Fibroblast of skin of left biceps (primary cell): ENCODE measurements around the gene CCDC89.
A peak's percentile ranks its signal among the peaks of the same experiment; 100 is the strongest.

ENCODE experiments used
- DNase-seq, 2 experiments: peaks; one replicate each; pipeline ENCODE4 v3.0.0-alpha.2; 2013; ENCODE audit warnings: low read depth in 2 of 2

The CCDC89 gene

GRCh38 chr11:85685820-85686459 is at the start of gene CCDC89:
TSS of gene CCDC89 (minus strand) at chr11:85686195. CDS start at chr11:85686130, 65 bp downstream.
- peak in 1 of 2 experiments; percentile 49 for DNase-seq

DNA sequence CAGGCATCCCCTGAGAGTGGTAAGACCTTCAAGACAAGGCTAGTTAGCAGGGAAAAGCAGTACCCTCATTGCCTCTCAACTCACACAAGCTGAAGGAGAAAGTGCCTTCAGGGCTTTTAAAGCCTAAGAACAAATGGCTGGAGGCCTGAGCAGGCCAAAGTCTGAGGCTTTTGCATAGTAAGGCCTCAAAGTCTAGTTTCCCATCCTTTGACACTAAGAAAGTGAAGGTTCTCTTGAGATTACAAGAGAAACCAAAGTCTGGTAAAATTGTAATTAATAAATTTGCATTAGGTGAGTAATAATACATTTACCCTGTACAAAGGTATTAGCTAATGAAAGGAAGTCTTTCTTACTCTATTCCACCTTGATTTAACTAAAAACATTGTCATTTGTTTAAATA is 47.0 kb upstream of the CCDC89 start:
- DNase-seq: no peak

DNA sequence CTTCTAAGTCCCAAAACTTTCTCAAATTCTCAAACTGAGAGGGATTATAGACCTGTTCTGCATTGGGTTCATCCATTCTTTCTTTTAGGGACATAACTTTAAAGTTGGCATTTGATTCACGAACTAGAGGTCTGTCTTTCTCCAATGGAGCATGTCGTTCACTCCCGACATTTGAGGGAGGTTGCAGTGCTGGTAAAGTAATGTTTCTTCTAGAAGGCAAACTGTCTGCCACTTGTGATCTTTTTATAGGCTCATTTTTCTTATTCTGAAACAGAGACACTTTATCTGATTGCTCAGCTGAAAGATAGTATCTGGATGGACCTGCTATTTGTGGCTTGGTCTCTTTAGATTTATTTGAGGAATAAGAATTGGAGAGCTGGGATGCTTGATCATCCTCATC is 40.4 kb upstream of the CCDC89 start:
- DNase-seq: no peak

GRCh38 chr11:85725510-85726258 is 39.7 kb upstream of the CCDC89 start:
- peak; percentile 79 to 84 for DNase-seq

GRCh38 chr11:85724748-85725465 is 38.9 kb upstream of the CCDC89 start:
- DNase-seq: no peak

DNA sequence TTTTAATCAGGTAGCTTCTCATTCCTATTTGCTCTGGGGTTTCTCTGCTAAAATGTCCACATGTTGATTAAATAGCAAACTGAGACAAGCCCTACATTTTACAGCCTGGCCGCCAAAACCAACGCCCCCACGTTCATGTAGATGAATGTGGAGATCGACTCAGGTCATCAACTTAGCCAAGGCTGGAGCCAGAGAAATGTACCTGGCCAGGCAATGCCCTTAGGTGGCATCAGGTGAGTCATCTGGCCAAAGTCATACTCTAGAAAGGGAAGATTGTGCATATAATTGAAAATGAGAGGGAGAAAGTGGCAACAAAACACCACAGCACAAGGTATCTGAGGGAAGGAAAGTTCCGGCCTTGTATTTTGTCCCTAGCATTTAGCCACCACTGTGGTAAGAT is 37.1 kb upstream of the CCDC89 start:
- no peak for DNase-seq

DNA sequence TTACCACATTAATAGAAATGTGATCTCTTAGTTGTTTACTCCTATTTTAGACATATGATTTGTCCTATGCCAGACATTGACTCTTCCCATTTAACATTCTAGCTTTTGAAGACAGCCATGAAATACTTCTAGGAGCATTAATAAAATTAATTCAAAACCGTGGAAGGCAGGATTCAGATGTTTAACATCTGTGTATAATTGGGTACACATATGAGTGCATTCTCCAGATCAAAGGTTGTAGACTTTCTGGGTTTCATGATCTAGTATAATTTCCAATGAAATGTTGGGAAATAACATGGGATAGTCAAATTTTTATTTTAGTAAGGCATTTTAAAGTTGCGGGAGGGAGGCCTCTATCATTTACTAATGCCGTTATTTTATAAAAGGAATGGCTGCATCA is 35.2 kb upstream of the CCDC89 start:
- DNase-seq: no peak

DNA sequence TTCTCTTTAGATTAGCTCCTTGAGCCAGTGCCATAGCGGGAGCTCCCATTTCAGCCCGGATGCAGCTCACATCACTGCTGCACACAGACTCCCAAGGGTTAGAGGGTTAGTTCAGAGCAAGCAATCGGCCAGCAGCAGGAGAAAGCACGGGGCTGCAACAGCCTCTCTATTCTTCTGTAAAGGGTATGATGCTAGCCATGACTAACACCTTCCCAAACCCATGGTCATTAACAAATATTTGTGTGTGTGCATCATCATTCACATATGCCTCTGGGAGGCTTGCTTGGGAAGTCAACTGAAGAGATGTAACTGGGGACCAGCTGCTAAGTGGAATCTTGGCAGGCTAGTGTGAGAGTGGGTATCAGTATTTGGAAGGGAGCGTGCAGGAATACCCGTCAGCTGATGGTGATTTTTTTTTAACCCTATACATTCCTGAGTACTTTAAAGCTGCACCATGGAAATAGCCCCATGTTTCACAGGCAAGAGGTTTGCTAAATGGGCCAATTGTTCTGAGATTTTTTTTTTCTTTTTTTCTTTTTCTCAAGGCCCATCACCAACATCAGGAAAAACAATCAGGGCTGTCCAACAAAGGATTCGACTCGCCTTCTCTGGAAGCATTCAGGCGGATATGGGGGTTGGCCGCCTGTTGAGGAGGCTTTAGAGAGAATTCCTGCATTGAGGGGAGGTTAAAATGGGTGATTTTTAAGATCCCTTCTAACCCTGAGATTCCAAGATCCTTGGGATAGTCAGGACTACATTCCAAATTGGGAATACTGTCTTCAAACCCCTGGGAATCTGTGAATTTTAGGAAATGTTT is 33.2 kb upstream of the CCDC89 start:
- DNase-seq: peak; percentile 99

GRCh38 chr11:85718126-85718943 is 32.3 kb upstream of the CCDC89 start:
- DNase-seq: no peak

DNA sequence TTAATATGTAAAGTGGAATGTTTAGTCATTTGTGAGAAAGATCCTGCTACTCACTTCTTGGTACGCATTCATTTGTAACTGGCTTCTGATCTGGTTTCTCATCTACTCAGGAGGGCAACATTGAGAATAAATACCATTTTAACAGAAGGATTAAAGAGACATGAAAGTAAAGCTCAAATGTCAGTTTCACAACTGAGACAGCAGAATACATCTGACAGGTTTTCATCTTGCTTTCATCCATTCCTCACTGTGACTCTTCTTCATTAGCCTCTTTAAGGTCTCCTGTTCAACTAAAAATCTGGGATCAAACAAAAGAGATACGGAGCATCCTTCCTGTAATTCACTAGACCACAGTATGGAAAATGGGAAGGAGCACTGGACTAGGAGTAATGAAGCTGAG is 31.4 kb upstream of the CCDC89 start:
- no peak for DNase-seq

DNA sequence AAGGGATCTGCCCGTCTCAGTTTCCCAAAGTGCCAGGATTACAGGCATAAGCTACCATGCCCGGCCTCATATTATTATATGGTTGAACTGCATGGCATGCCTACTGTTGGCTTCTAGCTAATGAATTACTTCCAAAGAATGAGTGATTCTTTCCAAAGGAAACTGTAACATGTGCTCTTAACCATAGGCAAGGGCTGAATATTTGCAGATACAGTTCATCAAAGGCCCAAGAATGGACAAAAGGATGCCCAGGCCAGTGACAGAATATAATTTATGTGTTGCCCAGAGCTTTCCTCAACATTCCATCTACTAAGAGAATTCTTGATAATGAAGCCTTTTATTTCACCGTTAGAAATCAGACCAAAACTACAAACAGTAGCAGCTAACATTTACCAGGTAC is 27.0 kb upstream of the CCDC89 start:
- DNase-seq: no peak

DNA sequence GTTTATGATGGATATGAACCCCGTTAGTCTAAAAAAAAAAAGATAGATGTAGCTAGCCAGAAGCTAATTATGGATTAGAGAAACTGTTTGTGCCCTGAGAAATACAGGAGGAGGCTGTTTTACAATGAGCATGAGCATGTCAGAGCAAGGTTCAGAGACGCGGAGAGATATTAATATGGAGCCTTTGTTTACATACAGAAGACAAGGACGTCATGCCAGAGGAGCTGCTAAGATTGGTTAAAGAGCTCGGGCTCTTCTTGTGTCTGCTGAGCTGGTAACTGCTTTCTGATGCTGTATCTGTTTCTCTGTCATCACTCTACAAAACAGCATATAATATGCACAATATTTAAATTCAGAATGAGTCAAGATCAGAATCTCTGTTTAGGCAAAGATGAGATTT is 24.9 kb upstream of the CCDC89 start:
- no peak for DNase-seq

DNA sequence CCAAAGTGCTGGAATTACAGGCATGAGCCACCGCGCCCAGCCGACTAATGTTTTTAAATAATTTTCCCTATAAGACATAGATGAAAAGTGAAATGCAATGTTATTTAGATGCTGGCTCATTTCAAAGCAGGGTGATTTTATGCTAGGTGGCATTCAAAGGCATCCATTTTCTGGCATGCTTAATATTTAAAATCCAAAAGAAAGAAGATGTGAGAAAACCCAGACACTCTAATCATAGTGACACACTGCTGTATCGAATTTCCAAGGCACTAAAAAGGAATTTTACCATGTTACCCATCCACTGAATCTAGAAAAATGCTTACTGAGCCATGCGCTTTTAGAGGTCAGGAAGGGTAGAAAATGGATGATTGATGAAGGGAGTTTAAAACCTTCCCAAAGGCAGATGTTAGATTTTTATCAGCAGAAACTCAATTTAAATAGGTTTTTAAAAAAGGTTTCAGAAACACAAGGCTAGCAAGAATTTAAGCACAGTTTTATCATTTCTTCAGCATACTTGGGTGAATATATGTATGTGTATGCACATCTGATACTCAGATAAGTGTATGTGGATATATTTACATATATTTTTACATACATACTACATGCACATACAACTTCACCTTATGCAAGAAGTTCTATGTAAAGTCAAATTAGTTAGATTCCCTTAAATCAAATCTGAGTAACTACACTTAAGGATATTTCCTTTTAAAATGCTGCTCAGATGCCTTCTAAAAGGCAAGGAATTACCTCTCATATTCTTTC is 24.1 kb upstream of the CCDC89 start:
- DNase-seq: no peak

DNA sequence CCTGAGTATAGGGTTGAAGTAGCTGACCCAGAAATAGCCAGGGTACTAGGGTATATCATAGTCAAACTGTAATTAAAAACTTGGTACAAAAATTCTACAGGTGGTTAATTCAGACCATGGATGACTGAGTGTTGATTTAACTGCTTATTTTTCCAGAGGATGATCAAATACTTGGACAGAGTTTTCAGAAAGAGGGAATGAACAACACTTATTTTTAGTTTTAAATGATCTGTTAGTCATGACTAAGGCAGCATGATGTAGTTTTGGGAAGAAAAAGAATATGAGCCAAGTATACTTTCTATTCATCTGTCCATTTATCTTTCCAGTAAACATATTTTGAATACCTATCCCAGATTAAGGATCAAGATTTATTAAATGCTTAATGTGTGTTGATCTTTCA is 19.8 kb upstream of the CCDC89 start:
- no peak for DNase-seq

DNA sequence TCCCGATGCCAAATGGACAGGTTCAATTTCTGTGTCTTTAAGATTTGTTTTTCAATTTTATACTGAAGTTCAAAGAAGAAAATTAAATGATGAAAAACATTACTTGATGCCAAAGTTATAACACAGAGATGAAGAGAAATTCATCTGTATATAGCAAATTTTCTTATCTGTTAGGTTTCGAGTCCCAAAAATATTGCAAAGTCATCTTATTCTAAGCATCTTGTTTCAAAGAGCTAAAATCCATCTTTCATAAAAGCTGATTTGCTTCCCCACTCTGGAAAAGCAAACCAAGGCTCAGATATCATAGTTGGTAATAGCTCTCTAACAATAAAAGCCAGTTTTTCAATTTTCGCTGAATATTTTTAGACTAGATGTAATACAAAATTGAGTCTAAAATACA is 19.0 kb upstream of the CCDC89 start:
- no peak for DNase-seq

DNA sequence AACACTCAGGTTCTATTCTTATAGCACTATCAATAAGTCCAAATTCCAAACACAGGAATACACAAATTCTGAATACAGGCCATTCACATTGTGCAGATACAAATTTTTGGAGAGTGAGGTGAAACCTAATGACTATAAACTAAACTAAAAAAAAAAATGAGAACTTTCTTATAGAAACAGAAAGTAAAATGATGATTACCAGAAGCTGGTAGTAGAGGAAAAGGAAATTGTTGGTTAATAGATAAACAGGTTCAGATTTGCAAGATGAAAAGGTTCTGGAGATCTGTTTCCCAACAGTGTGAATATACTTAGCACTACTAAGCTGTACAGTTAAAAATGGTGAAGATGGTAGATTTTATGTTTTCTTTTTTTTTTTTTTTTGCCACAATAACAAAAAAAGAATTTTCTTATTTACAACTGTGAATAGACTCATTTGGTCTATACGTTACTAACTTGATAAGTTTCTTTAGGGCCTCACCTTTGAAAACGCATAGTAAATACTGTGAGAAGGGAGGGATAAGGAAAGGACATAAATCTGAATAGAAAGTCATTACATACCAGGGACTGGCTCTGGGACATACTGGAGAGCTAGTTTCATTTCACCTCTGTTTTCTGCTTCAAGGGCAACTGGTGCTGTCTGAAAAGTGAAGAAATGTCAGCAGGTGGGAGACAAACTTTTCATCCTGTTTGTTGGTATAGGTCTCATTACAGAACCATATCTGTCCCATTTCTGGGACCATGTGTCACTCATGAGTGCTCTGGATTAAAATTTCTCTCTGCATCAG is 14.2 kb upstream of the CCDC89 start:
- DNase-seq: no peak

DNA sequence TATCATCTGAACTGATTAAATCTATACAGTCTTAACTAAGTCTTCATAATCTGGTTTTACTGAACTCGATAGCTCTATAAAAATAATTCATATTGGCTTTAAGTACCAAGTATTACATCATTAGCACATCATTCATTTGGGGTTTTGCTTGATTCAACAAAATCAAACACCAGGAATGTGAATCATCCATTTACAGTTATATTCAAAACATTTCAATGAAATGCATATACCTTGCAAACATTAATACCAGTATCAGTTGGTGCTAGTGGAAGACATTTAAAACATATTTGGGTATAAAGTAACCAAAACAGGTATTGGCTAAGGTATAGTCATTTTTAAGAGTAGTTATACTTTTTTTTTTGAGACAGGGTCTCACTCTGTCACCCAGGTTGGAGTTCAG is 12.2 kb upstream of the CCDC89 start:
- no peak for DNase-seq

- DNase-seq: no peak
Observed at GRCh38 chr11:85697747-85698146, 11.8 kb upstream of the CCDC89 start.

DNA sequence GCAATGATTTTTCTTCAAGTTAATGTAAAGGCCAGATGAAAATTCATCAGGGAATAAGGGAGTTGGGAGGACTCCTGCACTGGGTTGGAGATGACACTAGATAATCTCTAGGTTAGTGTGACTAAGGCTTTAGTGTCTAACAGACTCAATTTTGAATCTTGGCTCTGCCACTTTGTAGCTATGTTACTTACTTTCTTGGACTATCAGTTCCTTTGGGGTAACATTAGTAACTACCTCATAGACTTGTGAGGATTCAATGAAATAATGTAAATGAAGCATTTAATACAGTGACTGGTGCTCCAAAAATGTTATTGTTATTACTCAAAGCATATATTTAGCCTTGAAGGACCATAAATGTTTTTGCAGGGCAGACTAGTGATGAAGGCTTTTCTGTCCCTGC is 9.6 kb upstream of the CCDC89 start:
- DNase-seq: no peak
